Stimulated activated CD4-positive, alpha-beta T cell treated with anti-CD3 and anti-CD28 coated beads, Interleukin-4, amount 100 ng/mL, for 24 hours (primary cell): ENCODE measurements around the gene CPN2.

Source experiments
- DNase-seq: peaks from one replicate; pipeline ENCODE4 v3.0.0-alpha.2; 2020

CPN2 gene

DNA sequence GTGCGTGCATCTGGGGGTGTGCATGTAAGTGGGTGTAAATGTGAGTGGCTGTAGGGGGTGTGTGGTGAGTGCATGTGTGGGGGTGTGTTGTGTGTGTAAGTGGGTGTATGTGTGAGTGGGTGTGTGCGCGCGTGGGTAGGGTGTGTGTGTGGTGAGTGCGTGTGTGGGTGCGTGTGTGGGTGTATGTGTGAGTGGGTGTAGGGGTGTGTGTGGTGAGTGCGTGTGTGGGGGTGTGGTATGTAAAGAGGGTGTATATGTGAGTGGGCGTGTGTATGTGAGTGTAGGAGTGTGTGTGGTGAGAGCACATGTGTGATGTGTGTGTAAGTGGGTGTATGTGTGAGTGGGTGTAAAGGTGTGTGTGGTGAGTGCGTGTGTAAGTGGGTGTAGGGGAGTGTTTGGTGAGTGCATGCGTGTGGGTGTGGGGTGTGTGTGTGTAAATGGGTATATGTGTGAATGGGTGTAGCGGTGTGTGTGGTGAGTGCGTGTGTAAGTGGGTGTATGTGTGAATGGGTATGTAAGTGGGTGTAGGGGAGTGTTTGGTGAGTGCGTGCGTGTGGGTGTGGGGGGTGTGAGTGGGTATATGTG, 916 bp upstream of the CPN2 start:
- DNase-seq: no peak

DNA sequence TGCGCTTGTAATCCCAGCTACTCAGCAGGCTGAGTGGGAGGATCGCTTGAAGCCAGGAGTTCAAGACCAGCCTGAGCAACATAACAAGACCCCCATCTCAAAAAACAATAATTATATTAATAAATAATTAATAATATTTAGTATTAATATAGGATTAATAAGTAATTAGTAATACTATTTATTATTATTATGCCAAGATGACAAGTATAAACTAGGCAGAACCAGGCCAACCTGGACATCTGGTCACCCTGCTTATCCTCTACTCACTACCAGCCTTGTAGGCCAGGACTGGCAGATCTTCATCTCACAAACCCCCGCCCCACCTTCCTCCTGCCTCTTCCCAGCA, 429 bp downstream of the CPN2 start:
- DNase-seq: no peak

DNA sequence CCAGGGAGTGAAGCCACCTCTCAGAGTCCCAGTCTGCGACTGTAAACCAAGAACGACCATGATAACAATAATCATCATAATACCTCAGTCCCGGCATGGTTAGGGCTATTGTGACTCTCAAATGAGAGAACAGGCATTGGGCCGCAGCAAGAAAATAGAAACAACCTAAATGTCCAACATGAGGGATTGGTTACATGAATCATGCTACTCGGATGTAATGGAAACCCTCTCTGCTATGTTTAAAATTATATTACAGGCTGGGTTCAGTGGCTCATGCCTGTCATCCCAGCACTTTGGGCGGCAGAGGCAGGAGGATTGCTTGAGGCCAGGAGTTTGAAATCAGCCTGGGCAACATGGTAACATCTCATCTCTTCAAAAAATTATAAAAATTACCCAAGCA, 2.8 kb downstream of the CPN2 start:
- no peak for DNase-seq

DNA sequence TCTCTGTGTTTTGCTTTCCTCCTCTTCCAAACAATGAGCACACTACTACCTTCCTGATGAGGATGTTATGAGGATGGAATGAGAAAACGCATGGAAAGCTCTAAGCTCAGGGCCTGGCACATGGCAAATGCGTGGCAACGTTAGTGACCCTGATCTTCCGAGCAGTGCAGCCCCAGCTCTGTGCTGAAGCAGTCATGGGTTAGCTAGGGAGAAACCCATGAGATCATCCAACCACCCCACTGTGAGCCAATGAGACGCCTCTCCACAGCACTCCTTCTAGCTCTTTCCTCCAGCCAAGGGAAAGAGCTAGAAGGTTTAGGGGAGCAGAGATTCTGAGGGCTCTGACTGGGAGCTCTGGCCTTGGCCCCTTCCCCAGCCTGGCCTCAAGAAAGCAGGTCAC, 4.5 kb downstream of the CPN2 start:
- no peak for DNase-seq

DNA sequence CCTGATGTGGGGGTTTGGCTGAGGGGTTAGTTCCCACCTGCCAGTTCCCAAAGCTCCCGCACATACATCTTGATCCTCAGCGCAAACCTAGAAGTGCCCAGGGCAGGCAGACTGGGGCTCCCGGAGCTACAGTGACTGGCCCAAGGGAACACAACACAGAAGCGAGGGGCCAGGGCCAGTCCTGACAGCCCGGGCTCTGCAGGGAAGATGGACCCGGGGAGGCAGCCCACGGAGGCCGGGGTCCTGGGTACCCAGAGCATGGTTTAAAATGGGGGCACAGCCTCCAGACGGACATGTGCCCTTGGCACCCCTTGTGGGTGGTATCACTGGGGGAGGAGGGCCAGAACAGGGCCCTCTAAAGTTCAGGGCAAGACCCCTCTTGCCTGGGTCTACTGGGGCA, 5.1 kb downstream of the CPN2 start:
- no peak for DNase-seq

DNA sequence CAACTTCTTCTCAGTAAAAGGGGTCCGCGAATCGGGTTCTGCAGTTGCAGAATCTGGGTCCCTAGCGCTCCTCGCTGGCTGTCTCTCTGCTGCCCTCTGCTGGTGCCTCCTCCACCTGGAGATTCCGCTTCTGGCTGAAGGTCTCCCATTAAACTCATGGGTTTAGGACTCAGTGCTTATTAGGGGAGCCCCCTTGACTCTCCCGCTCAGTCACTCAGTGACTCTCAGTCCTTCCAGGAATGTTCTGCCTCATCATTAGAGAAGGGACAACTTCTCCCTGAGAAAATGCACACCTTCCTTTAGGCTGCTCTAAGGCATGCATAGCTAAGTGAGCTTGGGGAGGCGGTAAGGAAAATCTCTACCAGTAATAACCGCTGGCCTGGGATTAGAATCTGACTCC, 7.1 kb downstream of the CPN2 start:
- peak; percentile 76 for DNase-seq

DNA sequence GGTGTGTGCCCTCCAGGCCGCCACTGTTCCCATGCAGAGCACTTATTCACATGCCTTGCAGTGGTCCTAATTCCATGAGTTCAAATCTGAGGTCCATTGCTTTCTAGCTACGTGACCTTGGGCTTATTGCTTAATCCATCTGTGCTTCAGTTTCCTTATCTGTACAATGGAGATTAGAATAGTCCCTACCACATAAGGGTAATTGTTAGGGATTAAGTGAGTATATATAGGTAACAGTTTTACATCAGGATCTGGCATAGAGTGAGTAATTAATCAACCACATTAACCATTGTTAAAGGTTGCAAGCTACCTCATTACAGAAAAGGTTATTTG, 7.6 kb downstream of the CPN2 start:
- no peak for DNase-seq

DNA sequence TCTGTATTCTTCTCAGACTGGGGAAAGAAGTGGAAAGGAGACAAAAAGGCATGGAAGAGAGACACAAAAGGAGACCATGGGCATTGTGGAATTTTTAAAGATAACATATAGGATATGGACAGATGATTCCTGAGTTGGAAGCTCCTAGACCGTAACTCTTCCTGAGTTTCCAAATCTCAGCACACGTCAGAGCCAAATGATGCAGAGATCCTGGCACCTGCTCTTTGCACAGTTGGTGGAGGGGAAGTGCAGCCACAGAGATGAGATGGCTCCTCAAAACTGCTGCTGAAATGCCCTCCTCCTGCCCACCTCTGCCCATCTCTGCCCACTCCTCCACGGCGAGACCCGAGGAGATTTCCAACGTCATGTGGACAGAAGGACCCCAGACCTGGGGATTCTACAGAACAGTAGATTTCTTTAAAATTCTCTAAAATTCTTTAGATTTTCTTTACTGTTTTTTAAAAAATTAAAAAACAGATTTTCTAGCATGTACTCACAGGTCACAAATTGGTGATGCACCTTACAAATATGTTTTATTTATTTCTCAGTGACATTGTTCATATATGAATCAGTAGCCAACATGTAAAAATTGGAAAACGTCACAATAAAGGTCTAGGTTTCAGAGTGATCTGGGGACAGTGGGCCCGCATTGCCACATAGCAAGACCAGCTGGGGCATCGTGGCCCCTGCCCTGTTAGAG, 8.1 kb downstream of the CPN2 start:
- DNase-seq: no peak

DNA sequence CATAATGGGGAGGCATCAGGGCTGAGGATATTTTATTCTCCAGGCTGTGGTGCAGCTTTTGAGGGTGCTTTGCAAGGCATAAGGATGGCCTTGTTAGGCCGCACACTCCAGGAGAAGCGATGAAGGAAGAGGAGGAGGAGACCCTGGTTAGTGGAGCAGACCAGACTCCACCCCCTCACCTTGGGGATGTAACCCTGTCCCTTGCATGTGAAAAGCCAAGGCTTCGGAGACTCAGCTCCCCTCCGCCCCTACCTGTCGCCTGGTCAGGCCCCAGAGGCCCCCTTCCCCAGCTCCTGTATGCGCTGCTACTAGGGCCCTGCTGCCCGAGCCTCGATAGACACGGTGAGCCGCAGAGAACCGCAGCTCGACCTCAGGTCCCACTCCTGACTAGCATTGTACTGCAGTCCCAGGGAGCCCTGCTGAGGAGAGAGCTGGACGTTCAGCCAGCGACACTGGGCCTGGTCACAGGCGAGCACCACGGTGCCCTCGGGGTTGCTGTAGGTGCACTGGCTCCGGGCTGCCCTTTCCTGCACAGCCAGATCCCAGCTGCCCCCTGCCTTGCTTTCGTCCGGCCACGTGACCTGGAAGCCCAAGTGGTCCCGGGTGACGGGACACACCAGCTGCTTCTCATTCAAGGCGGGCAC, 10.2 kb downstream of the CPN2 start:
- no peak for DNase-seq

DNA sequence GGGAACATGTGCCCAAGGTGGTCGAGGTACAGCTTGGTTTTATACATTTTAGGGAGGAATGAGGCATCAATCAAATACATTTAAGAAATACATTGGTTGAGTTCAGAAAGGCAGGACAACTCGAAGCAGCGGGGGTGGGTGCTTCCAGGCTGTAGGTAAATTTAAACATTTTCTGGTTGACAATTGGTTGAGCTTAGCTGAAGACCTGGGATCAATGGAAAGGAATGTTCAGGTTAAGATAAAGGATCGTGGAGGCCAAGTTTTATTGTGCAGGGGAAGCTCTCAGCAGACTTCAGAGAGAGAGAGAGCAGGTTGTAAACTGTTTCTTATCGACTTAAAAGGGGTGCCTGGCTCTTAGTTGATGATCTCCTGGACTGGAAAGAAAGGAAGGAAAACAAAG, 11.3 kb downstream of the CPN2 start:
- no peak for DNase-seq

DNA sequence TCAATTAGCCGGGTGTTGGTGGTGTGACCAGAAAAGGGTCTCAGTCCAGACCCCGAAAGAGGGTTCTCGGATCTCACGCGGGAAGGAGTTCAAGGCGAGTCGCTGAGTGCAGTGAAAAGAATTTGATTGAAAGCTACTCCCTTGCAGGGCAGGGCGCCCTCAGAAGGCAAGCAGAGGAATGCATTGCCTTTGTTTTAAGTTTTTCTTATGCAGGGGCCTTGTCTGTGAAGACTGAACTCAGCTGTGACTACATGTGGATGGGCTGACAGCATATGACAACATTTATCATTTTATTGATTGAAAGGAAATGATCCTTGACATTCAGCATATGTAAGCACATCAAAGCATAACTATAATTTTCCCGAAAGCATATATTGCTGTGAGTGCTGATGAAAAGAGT, 11.8 kb downstream of the CPN2 start:
- no peak for DNase-seq

DNA sequence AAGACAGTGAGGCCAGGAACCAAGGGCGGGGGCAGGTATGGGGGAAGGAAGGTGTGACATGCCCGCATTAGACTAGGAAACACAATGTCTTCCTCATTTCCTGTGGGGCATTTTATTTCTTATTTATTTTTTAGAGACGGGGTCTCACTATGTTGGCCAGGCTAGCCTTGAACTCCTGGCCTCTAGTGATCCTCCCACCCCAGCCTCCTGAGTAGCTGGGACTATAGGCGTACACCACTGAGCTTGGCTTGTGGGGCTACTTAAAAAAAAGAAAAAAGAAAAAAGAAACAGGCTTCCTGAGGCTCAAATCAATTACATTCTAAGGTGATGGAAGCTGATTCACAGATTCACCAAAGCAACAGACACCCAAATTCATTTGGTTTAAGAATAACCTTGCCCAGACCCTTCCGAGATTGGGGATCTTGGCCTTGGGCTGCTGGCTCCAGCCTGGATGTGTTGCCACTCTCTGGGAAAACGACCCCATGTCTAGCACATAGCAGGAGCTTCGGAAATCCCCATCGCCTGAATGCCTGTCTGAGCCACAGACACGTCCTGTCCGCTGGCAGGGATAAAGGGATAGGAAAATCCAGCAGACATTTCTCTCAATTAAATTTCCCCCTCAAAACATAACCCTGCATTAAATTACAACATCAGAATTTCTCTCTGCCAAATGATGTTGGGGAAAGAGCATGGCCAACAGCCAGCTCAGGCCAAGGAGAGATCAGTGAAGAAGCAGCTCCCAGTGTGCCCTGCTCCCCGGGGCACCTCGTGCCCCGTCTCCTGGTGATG, 13.0 kb downstream of the CPN2 start:
- DNase-seq: no peak

DNA sequence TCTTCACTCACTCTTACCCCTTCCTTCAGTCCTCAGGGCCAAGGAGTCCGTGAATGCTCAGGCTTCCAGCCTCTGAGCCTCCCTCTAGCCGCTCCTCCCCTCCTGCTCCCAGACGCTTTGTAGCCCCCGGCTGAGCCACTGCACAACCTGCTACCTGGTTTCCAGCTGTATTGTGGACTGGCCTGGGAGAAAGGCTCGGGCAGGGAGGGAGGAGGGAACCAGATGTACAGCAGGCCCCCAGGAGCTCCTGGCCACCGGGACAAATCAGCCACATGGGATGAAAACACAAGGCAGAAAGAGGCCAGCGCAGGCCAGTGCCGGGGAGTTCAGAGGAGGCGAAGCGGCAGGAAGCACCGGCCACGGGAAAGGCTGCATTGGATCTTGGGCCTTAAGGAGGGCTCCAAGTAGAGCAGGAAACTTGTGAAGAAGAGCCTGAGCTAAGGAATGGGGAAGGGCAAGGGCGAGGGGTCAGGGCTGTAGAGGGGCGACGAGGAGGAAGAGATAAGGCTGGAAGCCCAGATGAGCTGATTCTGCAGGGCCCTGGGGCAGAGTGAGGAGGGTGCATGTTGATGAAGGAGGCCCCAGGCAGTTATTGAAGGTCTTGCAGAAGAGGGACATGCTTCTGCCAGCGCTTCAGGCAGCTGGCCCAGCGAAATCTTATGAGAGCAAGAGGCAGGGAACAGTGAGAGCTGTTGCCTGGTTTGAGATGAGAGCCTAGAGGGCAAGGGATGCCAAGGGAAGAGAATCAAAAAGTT, 14.3 kb downstream of the CPN2 start:
- DNase-seq: no peak

DNA sequence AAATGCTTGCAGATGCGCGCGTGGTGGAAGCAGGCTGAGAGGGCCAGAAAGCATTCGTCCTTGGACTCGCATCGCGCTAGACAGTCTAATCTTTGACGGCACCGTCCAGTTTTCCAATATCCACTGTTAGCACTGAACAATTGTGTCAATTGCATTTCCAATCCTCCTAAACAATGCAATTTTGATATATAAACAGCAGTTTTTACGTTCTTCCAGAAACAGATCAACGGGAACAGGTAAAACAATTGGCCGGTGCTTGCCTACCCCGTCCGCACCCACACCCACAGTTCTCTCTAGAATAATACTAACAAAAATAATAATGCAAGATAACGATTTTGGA, 17.2 kb downstream of the CPN2 start:
- no peak for DNase-seq

DNA sequence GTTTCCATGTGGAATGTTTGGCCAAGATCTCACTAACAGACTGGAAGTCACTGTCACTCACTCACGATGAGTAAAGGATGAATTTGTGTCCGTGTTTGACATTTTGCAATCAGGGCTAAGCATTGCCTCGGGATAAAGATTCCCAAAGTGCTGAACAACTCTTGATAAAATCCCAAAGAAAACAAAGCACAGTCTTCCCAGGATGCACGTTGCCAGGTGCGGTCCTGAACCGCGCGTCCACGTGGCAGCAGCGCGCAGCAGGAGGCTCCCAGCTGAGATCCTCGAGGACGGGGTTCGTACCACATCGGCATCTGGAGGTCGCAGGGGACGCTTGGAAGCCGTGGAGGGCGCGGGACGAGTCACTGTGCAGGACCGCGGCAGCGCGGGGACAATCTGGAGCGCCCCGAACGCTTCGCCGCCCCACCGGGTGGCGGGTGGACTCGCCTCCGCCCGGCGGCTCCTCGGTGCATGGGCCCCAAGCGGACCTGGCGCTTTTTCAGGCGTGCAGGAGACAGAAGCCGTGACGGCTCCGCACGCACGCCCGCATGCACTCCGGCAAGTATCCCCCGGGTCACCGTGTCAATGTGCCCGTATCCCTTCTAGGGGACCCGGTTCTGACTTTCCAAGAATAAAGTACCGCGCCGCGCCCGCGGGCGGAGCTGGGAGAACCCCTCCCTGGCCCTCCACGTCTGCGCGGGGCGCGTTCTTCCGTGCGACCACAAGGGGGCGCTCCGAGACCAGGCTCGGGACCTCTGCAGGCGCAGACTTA, 17.7 kb downstream of the CPN2 start:
- peak; percentile 91 for DNase-seq

DNA sequence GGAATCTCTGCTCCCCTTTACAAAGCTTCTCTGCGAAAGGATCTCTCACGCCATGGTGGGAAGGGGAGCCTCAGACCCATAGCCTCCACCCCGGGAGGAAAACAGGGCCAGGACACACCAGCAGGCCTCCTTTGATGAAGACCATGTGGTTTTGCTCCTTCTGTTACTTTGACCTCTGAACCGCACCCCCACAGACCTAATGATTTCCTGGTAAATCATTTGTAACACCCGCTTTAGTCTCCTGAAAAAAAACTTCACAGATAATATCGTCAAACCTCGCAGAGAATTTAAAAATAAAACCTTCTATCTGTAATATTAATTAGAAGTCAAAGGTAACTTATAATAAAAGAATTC, 18.3 kb downstream of the CPN2 start:
- no peak for DNase-seq

DNA sequence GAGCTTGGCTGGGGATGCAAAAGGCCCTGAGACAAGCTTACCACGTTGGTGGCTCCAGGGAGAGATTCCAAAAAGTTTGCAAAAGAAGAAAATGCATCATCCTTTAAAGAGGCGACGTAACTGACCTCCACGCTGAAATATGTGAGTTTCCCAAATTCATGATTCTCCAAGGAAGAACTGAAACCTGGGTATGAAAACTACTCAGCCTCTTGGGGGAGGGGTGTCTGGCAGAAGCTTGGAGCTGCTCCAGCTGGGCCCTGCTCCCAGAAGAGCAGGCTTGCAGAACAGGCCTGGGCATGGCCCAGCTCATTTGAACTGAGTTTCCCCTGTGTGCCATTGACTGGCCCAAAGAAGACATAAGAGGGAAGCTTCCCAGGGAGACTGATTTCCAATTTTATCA, 20.5 kb downstream of the CPN2 start:
- DNase-seq: no peak

DNA sequence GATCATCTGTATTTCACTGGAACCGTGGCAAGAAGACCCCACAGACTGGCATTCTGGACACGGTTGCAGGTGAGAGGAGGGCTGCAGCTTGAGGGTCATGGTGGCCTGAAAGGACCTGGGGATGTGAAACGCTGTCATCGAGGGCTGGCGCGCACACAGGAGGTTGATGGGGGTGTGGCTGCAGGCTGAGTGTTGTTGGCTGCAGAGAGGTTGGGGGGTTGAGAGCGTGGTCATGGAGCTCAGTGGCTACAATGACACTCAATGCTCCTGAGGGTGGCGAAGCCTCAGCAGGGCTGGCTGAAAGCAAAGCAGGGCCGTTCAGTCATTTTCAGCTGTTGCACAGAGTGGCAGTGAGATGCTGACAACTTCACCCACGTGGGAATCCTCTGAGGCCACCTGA, 21.0 kb downstream of the CPN2 start:
- DNase-seq: no peak

DNA sequence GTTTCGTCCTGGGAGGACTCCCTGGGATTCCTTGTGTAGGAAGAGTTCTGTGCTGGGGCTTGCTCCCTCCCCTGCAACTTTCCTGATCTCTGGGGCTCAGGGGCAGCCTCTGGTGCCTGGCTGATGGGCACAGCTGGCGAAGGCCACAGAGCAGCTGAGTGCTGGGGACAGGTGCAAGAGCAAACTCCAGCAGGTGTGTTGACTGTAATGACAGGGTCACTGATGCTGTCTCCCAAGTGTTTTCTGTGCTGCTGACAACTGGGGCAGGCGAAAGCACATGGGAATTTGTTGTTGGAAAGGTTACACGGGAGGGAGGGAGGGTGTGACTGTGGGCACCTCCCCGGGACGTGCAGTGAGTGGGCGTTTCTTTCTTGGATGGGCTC, 21.6 kb downstream of the CPN2 start:
- no peak for DNase-seq

DNA sequence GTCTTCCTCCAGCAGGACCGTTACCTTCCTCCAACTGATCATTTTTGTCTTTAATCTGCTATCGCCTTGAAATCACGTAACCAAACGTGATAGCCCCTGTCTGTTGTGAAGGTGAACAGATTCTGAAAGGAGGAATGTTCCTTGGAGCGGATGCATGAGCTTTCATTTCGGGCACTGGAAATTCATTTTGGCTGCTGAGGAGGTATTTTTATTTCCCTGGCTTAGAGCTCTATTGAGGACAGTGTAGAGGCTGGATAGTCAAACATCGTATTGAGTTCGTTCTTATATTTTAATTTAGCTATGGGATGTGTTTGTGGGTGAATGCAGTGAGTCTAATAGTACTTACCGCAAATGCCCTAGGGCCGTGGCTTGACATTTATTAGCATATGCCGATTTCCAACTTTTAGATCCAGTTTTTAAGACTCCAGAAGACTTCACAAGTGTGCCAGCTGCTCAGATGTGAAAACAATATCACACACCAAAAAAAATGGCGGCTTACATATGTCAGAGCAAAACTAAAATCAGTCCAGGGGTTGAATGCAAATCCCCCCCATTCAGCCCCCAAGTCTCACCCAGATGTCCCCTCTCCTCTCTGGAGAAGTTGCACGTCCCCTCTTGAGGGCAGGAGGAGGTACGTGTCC, 22.1 kb downstream of the CPN2 start:
- no peak for DNase-seq

DNA sequence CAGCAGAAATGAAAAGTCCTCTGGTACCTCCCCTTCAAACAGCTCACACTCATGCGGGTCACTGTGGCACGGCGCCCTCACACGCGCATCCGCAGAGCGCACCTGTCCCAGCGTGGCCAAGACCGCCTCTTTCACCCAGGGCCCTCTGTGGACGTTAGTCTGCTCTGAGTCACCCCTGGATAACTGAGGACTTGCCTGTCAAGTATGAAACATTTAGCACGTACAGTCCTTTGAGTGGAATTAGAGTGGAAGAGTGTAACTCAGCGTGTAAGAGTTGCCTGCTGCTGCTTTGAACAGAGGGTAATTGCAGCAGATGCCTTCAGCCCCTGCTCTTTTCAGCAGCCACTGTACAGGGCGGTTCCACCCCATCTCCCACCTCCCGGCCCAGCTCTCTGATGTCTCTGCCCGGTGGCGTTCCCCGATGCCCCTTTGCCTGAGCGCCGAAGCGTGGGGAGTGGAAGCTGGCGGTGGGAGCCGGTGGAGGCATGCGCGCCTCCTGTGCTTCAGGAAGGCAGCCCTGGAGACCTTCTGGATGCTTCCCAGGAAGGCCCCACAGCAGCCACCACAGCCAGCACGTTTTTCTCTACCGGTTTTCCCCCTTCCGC, 23.0 kb downstream of the CPN2 start:
- DNase-seq: no peak
